ENCODE data around the gene ERICH6B.

DNA sequence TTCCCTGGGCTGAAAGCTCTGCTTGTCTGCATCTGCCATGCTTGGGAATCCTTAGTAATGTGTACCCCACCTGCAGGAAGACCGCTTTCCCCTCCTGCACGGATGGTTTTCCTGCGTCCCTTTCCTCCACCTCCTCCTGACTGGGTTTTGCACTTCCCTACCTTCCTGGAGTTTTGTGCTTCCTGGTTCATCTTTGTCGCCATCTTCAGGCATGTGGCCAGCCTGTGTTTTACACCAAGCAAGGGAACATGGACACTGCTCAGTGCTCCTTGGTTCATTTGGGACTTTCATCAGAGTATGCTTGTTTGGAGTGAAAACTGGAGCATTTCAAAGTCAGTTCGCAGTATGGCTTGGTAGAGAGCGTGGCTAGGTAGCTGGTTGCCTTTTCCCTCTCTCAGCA is 30.7 kb downstream of the ERICH6B start:
- TF ChIP-seq POLR2AphosphoS5 (IDR thresholded peaks at IDR 0.05) (no peak), CTCF (IDR thresholded peaks at IDR 0.05) (no peak)

Measured in gastroesophageal sphincter (tissue), 3 donors.